GM18526 (cell line): ENCODE results near the gene CRYGN.

ENCODE experiments used
- POLR2A ChIP-seq: IDR thresholded peaks from 3 replicates; pipeline ENCODE4 v1.6.1; 2011; ENCODE audit not compliant: insufficient read length; ENCODE audit errors: extremely low read depth

The CRYGN gene

GRCh38 chr7:151379193-151379520, 60.8 kb downstream of the CRYGN start:
- TF ChIP-seq POLR2A: no peak
